Measurements from ENCODE around the gene BNIP5.

DNA sequence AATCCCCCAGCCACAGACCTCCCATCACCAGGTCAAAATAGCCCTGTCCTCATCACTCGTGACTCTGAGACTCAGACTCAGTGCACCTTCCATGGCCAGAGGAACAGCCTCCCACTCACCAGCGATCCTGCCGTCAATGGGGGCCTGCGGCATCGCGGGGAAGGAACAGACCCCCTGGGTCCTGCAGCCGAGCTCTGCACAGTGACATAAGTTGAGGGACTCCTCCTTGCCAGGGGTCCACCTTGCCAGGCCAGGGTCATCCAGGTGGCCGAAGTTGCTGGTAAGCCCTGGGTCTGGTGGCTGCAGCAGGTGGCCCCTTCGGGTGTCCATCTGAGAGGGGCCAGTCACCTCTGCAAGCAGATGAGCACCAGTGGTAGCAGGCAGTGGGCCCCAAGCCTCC lies 34.5 kb upstream of the BNIP5 start:
- TF ChIP-seq ZNF274 (IDR thresholded peaks at IDR 0.05; ENCODE audit: low read depth, low read length) (no peak), SUZ12 (IDR thresholded peaks at IDR 0.05; ENCODE audit: extremely low read depth, insufficient read depth, insufficient read length) (no peak), YY1 (IDR thresholded peaks at IDR 0.05; ENCODE audit: insufficient read depth, insufficient read length) (no peak)
